Smooth muscle cell (in vitro differentiated cells): ENCODE measurements around the gene KCNK6. TPM values are rescaled to one million over a fixed set of nuclear protein-coding genes. Genes with fewer than 3 reads are reported as not detected.
A peak's percentile ranks its signal among the peaks of the same experiment; 100 is the strongest.

ENCODE experiments used
- DNase-seq: peaks from one replicate; lab custom pipeline; 2025; ENCODE audit not compliant: unreplicated experiment; lab: John Stamatoyannopoulos, UW
- H2AFZ ChIP-seq: fragments of 200-600 bp; sonication (generic); 2 replicates; pipeline ENCODE4 v1.6.0; 2016; ENCODE audit warnings: antibody characterized with exemption, low read depth, mild to moderate bottlenecking
- H3F3A ChIP-seq: fragments of 200-600 bp; sonication (generic); 2 replicates; pipeline ENCODE4 v1.6.0; 2017; ENCODE audit warnings: antibody characterized with exemption, low read depth
- H3K27ac ChIP-seq: fragments of 200-600 bp; sonication (generic); 2 replicates; pipeline ENCODE4 v1.5.1; 2016; ENCODE audit warnings: low read depth, mild to moderate bottlenecking
- H3K27me3 ChIP-seq: fragments of 200-600 bp; sonication (generic); 2 replicates; pipeline ENCODE4 v1.6.1; 2016; ENCODE audit warnings: low read depth, mild to moderate bottlenecking
- H3K36me3 ChIP-seq: fragments of 200-600 bp; sonication (generic); 2 replicates; pipeline ENCODE4 v1.5.1; 2016; ENCODE audit warnings: low read depth
- H3K4me1 ChIP-seq: fragments of 200-600 bp; sonication (generic); 2 replicates; pipeline ENCODE4 v1.5.1; 2016; ENCODE audit warnings: low read depth
- H3K4me2 ChIP-seq: fragments of 200-600 bp; sonication (generic); 2 replicates; pipeline ENCODE4 v1.6.0; 2016; ENCODE audit warnings: mild to moderate bottlenecking
- H3K4me3 ChIP-seq: fragments of 200-600 bp; sonication (generic); 2 replicates; pipeline ENCODE4 v1.5.1; 2016; ENCODE audit warnings: mild to moderate bottlenecking
- H3K79me2 ChIP-seq: fragments of 200-600 bp; sonication (generic); 2 replicates; pipeline ENCODE4 v1.6.0; 2016; ENCODE audit warnings: low read depth, mild to moderate bottlenecking
- H3K9ac ChIP-seq: fragments of 200-600 bp; sonication (generic); 2 replicates; pipeline ENCODE4 v1.6.0; 2016; ENCODE audit warnings: low read depth
- H3K9me3 ChIP-seq: fragments of 200-600 bp; sonication (generic); replicated peaks from 2 replicates; pipeline ENCODE4 v1.5.1; 2016; ENCODE audit warnings: low read depth
- H4K20me1 ChIP-seq: fragments of 200-600 bp; sonication (generic); 2 replicates; pipeline ENCODE4 v1.6.0; 2016; ENCODE audit warnings: low read depth
- WGBS: methylation state at CpG from one replicate; pipeline ENCODE4 v1.1.7; 2016; ENCODE audit warnings: low lambda C conversion rate; 5-methylcytosine and 5-hydroxymethylcytosine counted together
- polyA plus RNA-seq: library from polyadenylated mRNA; unstranded; fragments of >200 nt; fragmentation: Nextera tagmentation; extraction: Ambion mirVana; gene quantifications from 2 replicates; pipeline ENCODE4 v1.2.1, GENCODE V29; 2016
- total RNA-seq: library from RNA; depleted of rRNA; stranded (reverse); fragments of >200 nt; gene quantifications from 2 replicates; pipeline ENCODE4 v1.2.3, GENCODE V29; 2014
- TF ChIP-seq, protein P1 (sequence below): fragments of 200-600 bp; sonication (generic); IDR thresholded peaks from 2 replicates; pipeline ENCODE4 v1.5.1; 2017; ENCODE audit warnings: borderline replicate concordance, mild to moderate bottlenecking, antibody characterized with exemption; ENCODE audit not compliant: insufficient read depth, poor library complexity, severe bottlenecking

The KCNK6 gene
- total and polyA plus RNA-seq, 2 experiments from 2014 or later = 6.5 to 12.6 TPM

DNA sequence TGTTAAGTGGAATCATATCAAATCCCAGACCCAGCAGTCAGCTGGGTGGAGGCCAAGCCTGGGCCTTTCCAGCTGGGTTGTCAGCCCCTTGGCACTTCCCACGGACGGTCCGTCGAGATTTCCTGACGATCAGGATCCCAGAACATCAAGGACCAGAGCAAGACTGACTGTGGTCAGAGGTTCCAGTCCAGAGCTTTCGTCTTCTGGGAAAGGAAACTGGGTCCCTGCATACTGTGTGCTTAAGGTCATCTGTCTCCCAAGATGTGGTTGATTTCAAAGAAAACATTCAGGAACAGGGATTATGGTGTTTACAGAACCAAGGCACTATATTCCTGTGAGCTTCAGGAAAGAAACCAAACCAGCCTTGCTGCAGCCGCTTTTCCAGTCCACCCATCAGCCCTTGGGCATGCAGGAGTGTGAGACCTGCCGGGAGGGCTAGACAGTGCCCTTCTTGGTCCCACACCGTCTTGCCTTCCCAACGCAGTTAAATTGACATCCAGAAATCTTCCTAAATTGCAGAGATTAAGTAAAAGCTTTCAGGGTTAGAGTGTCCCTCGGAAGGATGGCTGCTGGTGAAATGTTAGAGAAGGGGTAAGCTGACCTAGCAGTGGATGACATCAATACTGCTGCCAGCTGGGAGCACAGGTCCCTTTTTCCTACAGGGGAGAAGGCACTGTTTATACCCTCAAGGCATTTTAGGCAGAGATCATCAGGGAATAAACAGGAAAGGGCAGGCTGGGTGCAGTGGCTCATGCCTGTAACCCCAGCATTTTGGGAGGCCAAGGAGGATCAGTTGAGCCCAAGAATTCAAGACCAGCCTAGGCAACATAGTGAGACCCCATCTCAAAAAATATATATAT, 20.6 kb upstream of the KCNK6 start:
- H3K27ac ChIP-seq = peak overlapping the region; percentile 54

DNA sequence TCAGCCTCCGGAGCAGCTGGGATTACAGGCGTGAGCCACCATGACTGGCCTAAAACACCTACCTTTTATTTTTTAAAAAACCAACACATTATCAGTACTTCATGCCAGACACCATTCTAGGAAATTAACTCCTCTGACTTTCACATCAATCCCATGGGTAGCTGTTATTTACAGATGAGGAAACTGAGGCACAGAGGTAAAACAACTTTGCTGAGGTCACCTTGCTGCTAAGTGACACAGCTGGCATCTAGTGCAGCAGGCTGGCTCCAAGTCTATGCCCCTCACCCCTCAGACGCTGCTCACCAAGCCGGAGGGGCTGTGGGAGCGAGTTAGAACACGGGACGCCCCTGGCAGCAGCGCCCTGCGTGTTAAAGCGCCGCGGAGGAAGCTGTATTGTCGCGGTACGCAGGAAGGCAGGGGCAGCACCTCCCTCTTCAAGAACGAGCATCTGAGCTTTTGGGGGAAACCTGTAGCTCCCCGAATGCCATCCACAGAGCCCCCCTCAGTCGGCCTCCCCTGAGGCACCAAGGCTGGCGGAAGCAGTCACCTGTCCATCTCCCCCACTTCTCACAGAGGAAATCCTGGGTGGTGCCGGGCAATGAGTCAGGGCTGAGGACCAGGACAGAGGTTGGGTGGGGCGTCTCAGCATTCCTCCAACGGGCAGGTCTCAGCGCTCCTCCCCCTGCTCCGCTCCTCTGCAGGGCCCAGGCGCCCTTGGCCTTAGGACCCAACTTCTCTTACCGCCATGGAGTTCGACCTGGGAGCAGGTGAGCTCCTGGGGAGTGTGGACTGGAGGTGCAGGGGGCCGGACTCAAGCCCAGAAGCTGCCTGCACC, 15.9 kb upstream of the KCNK6 start, which contains the start of gene C19orf33:
TSS of gene C19orf33 (plus strand) at position 735 of the 835 bp plus-strand sequence. CDS start at position 746, 11 bp downstream.
- Histone ChIP-seq H4K20me1 (no peaks in the 10 kb centered on the region), H3K4me2 (peak within 1 kb of the TSS; percentile 73), H2AFZ (no peak within 1 kb of the TSS), H3K36me3 (no peaks in the 10 kb centered on the region), H3K4me1 (peaks cover 9% of the 10 kb centered on the region), H3F3A (peaks cover 7% of the 10 kb centered on the region), H3K27ac (peak within 1 kb of the TSS; percentile 65), H3K4me3 (peak within 1 kb of the TSS; percentile 45), H3K27me3 (no peaks in the 10 kb centered on the region), H3K9me3 (no peaks in the 10 kb centered on the region), H3K9ac (peak within 1 kb of the TSS; percentile 45), H3K79me2 (no peaks in the 10 kb centered on the region)
- WGBS = 39% methylated on average over 28 of the region's 28 CpGs
- TF ChIP-seq, protein P1, sequence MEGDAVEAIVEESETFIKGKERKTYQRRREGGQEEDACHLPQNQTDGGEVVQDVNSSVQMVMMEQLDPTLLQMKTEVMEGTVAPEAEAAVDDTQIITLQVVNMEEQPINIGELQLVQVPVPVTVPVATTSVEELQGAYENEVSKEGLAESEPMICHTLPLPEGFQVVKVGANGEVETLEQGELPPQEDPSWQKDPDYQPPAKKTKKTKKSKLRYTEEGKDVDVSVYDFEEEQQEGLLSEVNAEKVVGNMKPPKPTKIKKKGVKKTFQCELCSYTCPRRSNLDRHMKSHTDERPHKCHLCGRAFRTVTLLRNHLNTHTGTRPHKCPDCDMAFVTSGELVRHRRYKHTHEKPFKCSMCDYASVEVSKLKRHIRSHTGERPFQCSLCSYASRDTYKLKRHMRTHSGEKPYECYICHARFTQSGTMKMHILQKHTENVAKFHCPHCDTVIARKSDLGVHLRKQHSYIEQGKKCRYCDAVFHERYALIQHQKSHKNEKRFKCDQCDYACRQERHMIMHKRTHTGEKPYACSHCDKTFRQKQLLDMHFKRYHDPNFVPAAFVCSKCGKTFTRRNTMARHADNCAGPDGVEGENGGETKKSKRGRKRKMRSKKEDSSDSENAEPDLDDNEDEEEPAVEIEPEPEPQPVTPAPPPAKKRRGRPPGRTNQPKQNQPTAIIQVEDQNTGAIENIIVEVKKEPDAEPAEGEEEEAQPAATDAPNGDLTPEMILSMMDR = no peak
- DNase-seq = no peak

More for the DNA sequence above, 20.6 kb upstream of the KCNK6 start:
- WGBS = 11% methylated on average over 11 of the region's 11 CpGs
- peak overlapping the region; percentile 61 for H3K4me2 ChIP-seq
- H3K36me3 ChIP-seq = no peaks in the 10 kb centered on the region
- peak overlapping the region; percentile 18 for H3K9ac ChIP-seq
- H3F3A ChIP-seq = peaks cover 13% of the 10 kb centered on the region
- no peaks in the 10 kb centered on the region for H3K27me3 ChIP-seq
- no peaks in the 10 kb centered on the region for H3K4me1 ChIP-seq
- no peaks in the 10 kb centered on the region for H3K9me3 ChIP-seq
- H4K20me1 ChIP-seq = no peaks in the 10 kb centered on the region
- H2AFZ ChIP-seq = no peak overlapping the region
- H3K4me3 ChIP-seq = no peak overlapping the region
- no peaks in the 10 kb centered on the region for H3K79me2 ChIP-seq
- no peak for DNase-seq
- TF ChIP-seq, protein P1 = no peak

DNA sequence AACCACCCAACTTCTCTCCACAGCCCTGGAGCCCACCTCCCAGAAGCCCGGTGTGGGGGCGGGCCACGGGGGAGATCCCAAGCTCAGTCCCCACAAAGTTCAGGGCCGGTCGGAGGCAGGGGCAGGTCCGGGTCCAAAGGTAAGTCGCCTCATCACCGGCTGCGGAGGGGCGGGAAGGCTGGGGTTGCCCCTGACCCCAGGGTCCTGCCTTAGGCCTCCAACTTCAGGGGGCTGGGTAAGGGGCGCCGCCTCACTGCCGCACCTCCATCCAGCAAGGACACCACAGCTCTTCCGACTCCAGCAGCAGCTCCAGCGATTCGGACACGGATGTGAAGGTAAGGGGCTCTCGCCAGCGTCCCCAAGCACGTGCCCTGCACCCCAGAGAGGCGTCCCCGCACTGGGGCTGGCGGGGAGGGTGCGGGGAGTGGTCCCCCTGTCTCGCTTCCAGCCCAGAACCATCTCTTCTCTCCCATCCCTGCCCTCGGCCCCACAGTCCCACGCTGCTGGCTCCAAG, 15.2 kb upstream of the KCNK6 start:
- H3F3A ChIP-seq = peaks cover 7% of the 10 kb centered on the region
- H4K20me1 ChIP-seq = no peaks in the 10 kb centered on the region
- TF ChIP-seq, protein P1 = no peak
- peak overlapping the region; percentile 33 for H3K9ac ChIP-seq
- H3K4me1 ChIP-seq = peaks cover 9% of the 10 kb centered on the region
- H3K79me2 ChIP-seq = no peaks in the 10 kb centered on the region
- 68% methylated on average over 27 of the region's 27 CpGs for WGBS
- peak overlapping the region; percentile 65 for H3K27ac ChIP-seq
- peak overlapping the region; percentile 73 for H3K4me2 ChIP-seq
- H3K27me3 ChIP-seq = no peaks in the 10 kb centered on the region
- no peaks in the 10 kb centered on the region for H3K36me3 ChIP-seq
- H2AFZ ChIP-seq = no peak overlapping the region
- no peaks in the 10 kb centered on the region for H3K9me3 ChIP-seq
- no peak for DNase-seq
- H3K4me3 ChIP-seq = peak overlapping the region; percentile 45
